Peyer's patch (tissue), 4 donors: ENCODE measurements around the gene FUT9. TPM values are rescaled to one million over a fixed set of nuclear protein-coding genes. Genes with fewer than 3 reads are reported as not detected.

ENCODE experiments used
- DNase-seq, 3 donors: peaks; one replicate each; pipeline ENCODE4 v3.0.0-alpha.2; 2017 to 2019
- H3K27ac ChIP-seq, 4 donors: fragments of 200-600 bp; sonication (generic); one replicate each; pipeline ENCODE4 v1.5.1; 2016 to 2019
- H3K27me3 ChIP-seq, 2 donors: fragments of 200-600 bp; sonication (generic); one replicate each; pipeline ENCODE4 v1.5.1; 2019
- H3K36me3 ChIP-seq, 3 donors: fragments of 200-600 bp; sonication (generic); one replicate each; pipeline ENCODE4 v1.5.1; 2016 to 2019
- H3K4me1 ChIP-seq, 4 donors: fragments of 200-600 bp; sonication (generic); one replicate each; pipeline ENCODE4 v1.5.1; 2016 to 2019
- H3K4me3 ChIP-seq, 4 donors: fragments of 200-600 bp; sonication (generic); 1 replicate in 3 of 4; 2 replicates in 1 of 4; pipeline ENCODE4 v1.5.1; 2016 to 2019; ENCODE audit warnings: mild to moderate bottlenecking in 1 of 4
- H3K9me3 ChIP-seq, 4 donors: fragments of 200-600 bp; sonication (generic); one replicate each; pipeline ENCODE4 v1.5.1; 2016 to 2019; ENCODE audit warnings: mild to moderate bottlenecking in 1 of 4
- POLR2A ChIP-seq, 2 donors: fragments of 450-650 bp; IDR thresholded peaks; one replicate each; pipeline ENCODE4 v1.5.1; 2017; ENCODE audit warnings: antibody characterized with exemption in 2 of 2, mild to moderate bottlenecking in 2 of 2, moderate library complexity in 2 of 2
- total RNA-seq, 4 donors: library from RNA; depleted of rRNA; stranded (reverse); fragments of >200 nt; gene quantifications; one replicate each; pipeline ENCODE4 v1.1.0, GENCODE V29; 2016
- TF ChIP-seq, protein P1 (sequence below), 6 experiments: fragments of 450-650 bp in 4 of 6; fragments of 200-600 bp in 2 of 6; sonication (generic) in 1 of 6; IDR thresholded peaks; one replicate each; pipeline ENCODE4 v1.5.1; 2017 to 2019; ENCODE audit warnings: antibody characterized with exemption in 6 of 6, mild to moderate bottlenecking in 3 of 6, moderate library complexity in 1 of 6

The FUT9 gene
- total RNA-seq, 4 donors from 2014 or later: not detected

DNA sequence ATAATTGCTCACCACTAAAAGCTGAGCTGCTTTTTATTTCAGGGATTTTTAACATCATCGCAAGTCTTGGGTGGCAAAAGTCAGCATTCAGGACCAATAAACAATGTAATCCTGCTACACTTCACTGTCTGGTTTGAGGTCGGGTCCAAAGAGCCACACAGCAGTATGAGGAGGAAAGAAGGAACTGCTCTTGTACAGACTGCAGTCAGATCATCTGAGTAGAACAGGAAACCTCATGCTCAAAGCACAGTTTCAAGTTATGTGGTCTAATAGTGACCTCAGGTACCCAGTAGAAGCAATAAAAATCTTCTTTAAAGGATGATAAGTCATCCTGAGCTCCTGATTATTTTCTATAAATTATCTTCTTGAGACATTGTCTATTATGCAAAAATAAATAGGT, 211.4 kb downstream of the FUT9 start:
- no peak overlapping the region for H3K4me3 ChIP-seq
- TF ChIP-seq POLR2A (IDR thresholded peaks at IDR 0.05): no peak
- H3K27ac ChIP-seq: no peak overlapping the region
- H3K36me3 ChIP-seq: no peaks in the 10 kb centered on the region
- no peaks in the 10 kb centered on the region for H3K27me3 ChIP-seq
- no peak for DNase-seq
- no peaks in the 10 kb centered on the region for H3K9me3 ChIP-seq
- no peaks in the 10 kb centered on the region for H3K4me1 ChIP-seq

DNA sequence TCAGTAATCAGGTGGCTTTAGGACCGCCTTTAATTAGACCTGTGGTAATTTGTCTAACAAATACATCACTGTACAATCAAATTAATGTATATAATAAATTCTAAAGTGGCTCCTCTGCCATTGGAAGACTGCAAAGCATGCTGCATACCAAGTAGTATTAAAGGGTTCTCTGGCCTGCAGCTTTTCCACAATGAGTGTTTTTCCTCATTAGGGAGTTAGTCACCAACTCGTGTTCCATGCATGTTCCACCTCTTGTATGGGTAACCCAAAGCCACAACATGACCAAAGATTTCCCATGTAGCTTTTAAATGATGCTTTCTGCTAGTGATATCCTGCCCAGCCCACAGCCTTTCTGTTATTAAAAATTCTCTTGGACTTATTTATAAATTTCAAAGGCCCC, 218.7 kb downstream of the FUT9 start:
- no peak for DNase-seq
- Histone ChIP-seq H3K4me3 (no peak overlapping the region), H3K27me3 (no peaks in the 10 kb centered on the region), H3K36me3 (no peaks in the 10 kb centered on the region), H3K27ac (no peak overlapping the region), H3K9me3 (no peaks in the 10 kb centered on the region), H3K4me1 (no peaks in the 10 kb centered on the region)
- TF ChIP-seq, protein P1, sequence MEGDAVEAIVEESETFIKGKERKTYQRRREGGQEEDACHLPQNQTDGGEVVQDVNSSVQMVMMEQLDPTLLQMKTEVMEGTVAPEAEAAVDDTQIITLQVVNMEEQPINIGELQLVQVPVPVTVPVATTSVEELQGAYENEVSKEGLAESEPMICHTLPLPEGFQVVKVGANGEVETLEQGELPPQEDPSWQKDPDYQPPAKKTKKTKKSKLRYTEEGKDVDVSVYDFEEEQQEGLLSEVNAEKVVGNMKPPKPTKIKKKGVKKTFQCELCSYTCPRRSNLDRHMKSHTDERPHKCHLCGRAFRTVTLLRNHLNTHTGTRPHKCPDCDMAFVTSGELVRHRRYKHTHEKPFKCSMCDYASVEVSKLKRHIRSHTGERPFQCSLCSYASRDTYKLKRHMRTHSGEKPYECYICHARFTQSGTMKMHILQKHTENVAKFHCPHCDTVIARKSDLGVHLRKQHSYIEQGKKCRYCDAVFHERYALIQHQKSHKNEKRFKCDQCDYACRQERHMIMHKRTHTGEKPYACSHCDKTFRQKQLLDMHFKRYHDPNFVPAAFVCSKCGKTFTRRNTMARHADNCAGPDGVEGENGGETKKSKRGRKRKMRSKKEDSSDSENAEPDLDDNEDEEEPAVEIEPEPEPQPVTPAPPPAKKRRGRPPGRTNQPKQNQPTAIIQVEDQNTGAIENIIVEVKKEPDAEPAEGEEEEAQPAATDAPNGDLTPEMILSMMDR (IDR thresholded peaks at IDR 0.05): no peak
- no peak for TF ChIP-seq POLR2A (IDR thresholded peaks at IDR 0.05)

DNA sequence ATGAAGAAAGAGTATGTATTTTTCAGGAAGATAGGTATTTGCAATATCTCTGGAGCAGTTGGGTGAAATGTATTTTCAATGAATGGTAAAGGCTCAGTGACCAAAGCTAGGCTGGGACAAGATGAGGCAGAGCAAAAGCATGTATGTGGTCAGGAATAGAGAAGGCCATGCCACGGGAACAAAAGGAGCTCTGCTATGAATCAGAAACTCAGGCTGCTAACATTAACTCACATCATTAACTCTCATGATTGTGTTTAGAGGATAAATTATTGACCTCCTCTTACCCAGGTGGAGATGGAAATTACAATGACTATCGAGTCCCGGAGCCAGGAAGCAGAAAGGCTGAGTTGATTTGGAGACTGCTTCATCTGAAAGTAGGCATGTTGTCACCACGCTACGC, 220.2 kb downstream of the FUT9 start:
- Histone ChIP-seq H3K4me1 (no peaks in the 10 kb centered on the region), H3K4me3 (no peak overlapping the region), H3K27me3 (no peaks in the 10 kb centered on the region), H3K9me3 (no peaks in the 10 kb centered on the region), H3K27ac (no peak overlapping the region), H3K36me3 (no peaks in the 10 kb centered on the region)
- no peak for TF ChIP-seq POLR2A (IDR thresholded peaks at IDR 0.05)
- TF ChIP-seq, protein P1 (IDR thresholded peaks at IDR 0.05): no peak
- DNase-seq: no peak

DNA sequence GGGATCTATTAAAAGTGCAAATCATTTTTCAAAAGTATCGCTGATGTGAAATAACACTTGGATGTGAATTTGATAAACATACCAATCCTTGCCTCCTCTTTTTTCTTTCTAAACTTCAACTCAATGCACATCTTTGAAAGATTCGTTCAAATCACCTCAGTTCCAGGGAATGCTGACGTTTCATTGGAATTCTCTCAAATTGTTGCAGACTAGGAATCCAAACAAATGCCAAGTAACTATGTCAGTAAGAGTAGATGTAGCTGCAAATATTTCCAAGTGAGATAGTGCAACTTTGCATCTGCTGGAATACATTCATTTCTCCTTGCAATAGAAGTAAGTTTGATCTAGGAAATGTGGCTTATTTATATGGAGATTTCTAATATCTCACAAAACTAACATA, 220.7 kb downstream of the FUT9 start:
- no peak for DNase-seq
- Histone ChIP-seq H3K27ac (no peak overlapping the region), H3K4me1 (no peaks in the 10 kb centered on the region), H3K9me3 (no peaks in the 10 kb centered on the region), H3K4me3 (no peak overlapping the region), H3K27me3 (no peaks in the 10 kb centered on the region), H3K36me3 (no peaks in the 10 kb centered on the region)
- TF ChIP-seq, protein P1 (IDR thresholded peaks at IDR 0.05): no peak
- TF ChIP-seq POLR2A (IDR thresholded peaks at IDR 0.05): no peak

DNA sequence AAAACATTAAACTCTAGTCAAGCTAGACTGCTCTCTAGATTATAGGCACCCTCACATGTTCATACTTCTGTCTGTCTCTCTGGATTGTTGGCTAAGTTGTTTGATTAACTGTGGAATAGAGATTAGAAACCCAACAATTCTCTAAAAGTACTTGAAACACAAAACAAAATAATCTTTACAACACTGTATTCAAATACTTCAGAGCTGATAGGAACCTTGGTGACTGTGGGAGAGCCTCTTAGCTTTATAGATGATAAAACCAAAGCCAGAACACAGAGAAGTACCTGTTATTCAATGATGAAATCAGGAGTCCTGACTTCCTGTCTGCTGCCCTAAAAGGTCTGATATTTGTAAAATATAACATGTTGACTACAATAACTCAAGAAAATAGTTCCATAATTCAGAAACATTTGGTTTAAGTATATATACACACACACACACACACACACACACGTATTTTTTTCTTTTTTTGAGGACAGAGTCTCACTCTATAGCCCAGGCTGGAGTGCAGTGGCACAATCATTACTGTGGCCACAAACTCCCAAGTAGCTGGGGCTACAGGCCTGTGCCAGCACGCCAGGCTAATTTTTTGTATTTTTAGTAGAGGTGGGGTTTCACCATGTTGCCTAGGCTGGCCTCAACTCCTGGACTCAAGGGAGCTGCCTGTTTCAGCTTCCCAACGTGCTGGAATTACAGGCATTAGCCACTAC, 222.0 kb downstream of the FUT9 start:
- TF ChIP-seq POLR2A (IDR thresholded peaks at IDR 0.05): no peak
- TF ChIP-seq, protein P1 (IDR thresholded peaks at IDR 0.05): no peak
- H3K4me1 ChIP-seq: no peaks in the 10 kb centered on the region
- H3K9me3 ChIP-seq: no peaks in the 10 kb centered on the region
- H3K4me3 ChIP-seq: no peak overlapping the region
- no peak for DNase-seq
- no peaks in the 10 kb centered on the region for H3K27me3 ChIP-seq
- no peaks in the 10 kb centered on the region for H3K36me3 ChIP-seq
- H3K27ac ChIP-seq: no peak overlapping the region

DNA sequence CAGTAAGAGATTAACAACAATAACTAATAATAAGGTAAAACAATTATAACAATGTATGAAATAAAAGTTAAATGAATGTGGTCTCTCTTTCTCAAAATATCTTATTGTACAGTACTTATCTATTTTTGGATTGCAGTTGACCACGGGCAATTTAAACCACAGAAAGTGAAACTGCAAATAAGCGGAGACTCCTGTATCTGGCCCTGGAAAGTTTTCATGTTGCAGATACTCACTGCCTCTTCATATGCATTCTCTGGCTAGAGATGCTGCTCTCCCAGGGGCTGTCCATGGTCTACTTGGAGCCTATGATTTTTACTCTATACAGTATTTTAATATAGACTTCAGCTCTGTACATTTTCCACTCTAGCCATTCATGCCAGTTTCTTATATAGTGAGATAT, 230.8 kb downstream of the FUT9 start:
- no peaks in the 10 kb centered on the region for H3K36me3 ChIP-seq
- no peaks in the 10 kb centered on the region for H3K27me3 ChIP-seq
- no peaks in the 10 kb centered on the region for H3K4me1 ChIP-seq
- no peak for TF ChIP-seq POLR2A (IDR thresholded peaks at IDR 0.05)
- TF ChIP-seq, protein P1 (IDR thresholded peaks at IDR 0.05): no peak
- H3K9me3 ChIP-seq: no peaks in the 10 kb centered on the region
- no peak overlapping the region for H3K4me3 ChIP-seq
- no peak for DNase-seq
- no peak overlapping the region for H3K27ac ChIP-seq
